HEK293T (cell line): ENCODE measurements around the gene RNF150.
"Not testable (repeated sequence)": the region's sequence is repeated elsewhere in the genome, so short reads cannot be mapped to it uniquely, and the experiment has no call there.

Experiments used
- BHLHE40 ChIP-seq: fragments of 450-650 bp; IDR thresholded peaks from 2 replicates; pipeline ENCODE4 v1.6.1; 2016; ENCODE audit warnings: mild to moderate bottlenecking, moderate library complexity, borderline replicate concordance
- CTBP1 ChIP-seq: fragments of 450-650 bp; IDR thresholded peaks from 2 replicates; pipeline ENCODE4 v1.6.1; 2016; ENCODE audit warnings: borderline replicate concordance
- FOXA1 ChIP-seq: fragments of 450-650 bp; IDR thresholded peaks from 2 replicates; pipeline ENCODE4 v1.6.1; 2016; ENCODE audit warnings: mild to moderate bottlenecking
- FOXK2 ChIP-seq: fragments of 450-650 bp; IDR thresholded peaks from 2 replicates; pipeline ENCODE4 v1.6.1; 2016; ENCODE audit warnings: mild to moderate bottlenecking
- FOXM1 ChIP-seq: fragments of 450-650 bp; IDR thresholded peaks from 2 replicates; pipeline ENCODE4 v1.6.1; 2017; ENCODE audit warnings: mild to moderate bottlenecking, borderline replicate concordance
- LEF1 ChIP-seq: fragments of 450-650 bp; IDR thresholded peaks from 2 replicates; pipeline ENCODE4 v1.6.1; 2017; ENCODE audit warnings: mild to moderate bottlenecking, borderline replicate concordance
- NFRKB ChIP-seq: fragments of 450-650 bp; IDR thresholded peaks from 2 replicates; pipeline ENCODE4 v1.6.1; 2016; ENCODE audit warnings: mild to moderate bottlenecking, moderate library complexity
- PKNOX1 ChIP-seq: fragments of 450-650 bp; IDR thresholded peaks from 2 replicates; pipeline ENCODE4 v1.6.1; 2016
- SP1 ChIP-seq: fragments of 450-650 bp; IDR thresholded peaks from 2 replicates; pipeline ENCODE4 v1.6.1; 2017
- SUZ12 ChIP-seq: fragments of 450-650 bp; IDR thresholded peaks from 2 replicates; pipeline ENCODE4 v1.6.1; 2016; ENCODE audit warnings: mild to moderate bottlenecking
- TARDBP ChIP-seq: fragments of 450-650 bp; IDR thresholded peaks from 2 replicates; pipeline ENCODE4 v1.6.1; 2016
- ZNF384 ChIP-seq: fragments of 450-650 bp; IDR thresholded peaks from 2 replicates; pipeline ENCODE4 v1.6.1; 2016

GRCh38 chr4:140810591-140811169 is 322.6 kb downstream of the RNF150 start:
- not testable (repeated sequence) for TF ChIP-seq TARDBP, NFRKB, PKNOX1, BHLHE40, FOXK2, SUZ12, SP1, FOXM1, CTBP1, ZNF384, LEF1, FOXA1
